ENCODE measurements around the gene POLD2.

DNA sequence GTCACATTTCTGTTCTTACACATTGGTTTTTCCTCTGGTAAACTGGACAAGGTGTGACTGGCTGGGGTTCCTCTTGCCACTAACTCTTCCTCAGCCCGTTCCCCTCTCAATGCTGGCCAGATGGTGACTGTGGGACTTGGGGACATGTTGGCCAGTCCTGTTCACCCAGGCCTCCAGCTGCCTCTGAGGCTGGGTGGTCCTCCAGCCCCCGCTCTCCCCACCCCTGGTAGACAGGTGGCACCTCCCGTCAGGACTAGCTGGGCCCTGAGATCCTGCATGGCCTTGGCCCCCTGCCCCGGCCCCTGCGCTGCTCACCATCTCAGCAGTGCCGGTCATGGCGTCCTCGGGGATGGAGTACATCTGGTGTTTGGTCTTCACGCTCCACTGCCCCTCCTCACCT is 28.6 kb upstream of the POLD2 start:
- TF ChIP-seq, protein P1, sequence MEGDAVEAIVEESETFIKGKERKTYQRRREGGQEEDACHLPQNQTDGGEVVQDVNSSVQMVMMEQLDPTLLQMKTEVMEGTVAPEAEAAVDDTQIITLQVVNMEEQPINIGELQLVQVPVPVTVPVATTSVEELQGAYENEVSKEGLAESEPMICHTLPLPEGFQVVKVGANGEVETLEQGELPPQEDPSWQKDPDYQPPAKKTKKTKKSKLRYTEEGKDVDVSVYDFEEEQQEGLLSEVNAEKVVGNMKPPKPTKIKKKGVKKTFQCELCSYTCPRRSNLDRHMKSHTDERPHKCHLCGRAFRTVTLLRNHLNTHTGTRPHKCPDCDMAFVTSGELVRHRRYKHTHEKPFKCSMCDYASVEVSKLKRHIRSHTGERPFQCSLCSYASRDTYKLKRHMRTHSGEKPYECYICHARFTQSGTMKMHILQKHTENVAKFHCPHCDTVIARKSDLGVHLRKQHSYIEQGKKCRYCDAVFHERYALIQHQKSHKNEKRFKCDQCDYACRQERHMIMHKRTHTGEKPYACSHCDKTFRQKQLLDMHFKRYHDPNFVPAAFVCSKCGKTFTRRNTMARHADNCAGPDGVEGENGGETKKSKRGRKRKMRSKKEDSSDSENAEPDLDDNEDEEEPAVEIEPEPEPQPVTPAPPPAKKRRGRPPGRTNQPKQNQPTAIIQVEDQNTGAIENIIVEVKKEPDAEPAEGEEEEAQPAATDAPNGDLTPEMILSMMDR (IDR thresholded peaks at IDR 0.05; ENCODE audit: extremely low read depth in 1 of 2, insufficient read depth in 1 of 2, low read depth in 1 of 2, low read length in 2 of 2), result no peak
- no peak for TF ChIP-seq POLR2A (IDR thresholded peaks at IDR 0.05; ENCODE audit: low read depth, low read length)
- no peak for TF ChIP-seq EZH2 (IDR thresholded peaks at IDR 0.05; ENCODE audit: borderline replicate concordance, low read depth, low read length, severe bottlenecking)
